Posterior vena cava (tissue), 2 donors: ENCODE measurements around the gene SEPTIN3. TPM values are rescaled to one million over a fixed set of nuclear protein-coding genes. Genes with fewer than 3 reads are reported as not detected.

Experiments used
- DNase-seq: peaks from one replicate; pipeline ENCODE4 v3.0.0-alpha.2; 2020; ENCODE audit warnings: low spot score
- intact Hi-C, 2 donors: fragments of 100-400 bp; cut with DNase I; formaldehyde crosslinking; loops; one replicate each; pipeline versions ENCODE4 v1.14.1 to v1.14.2; 2022 to 2023
- total RNA-seq, 2 donors: library from RNA; stranded (reverse); fragmentation: NEBNext Ultra II Directional; extraction: Animal tissue kit (Norgen Biotek cat#: 25700); gene quantifications; one replicate each; pipeline ENCODE4 v1.2.1, GENCODE V29; 2021
- donor health status: DM: yes; HTN: yes; CAD: no.
- donor health status: DM: yes; HTN: yes; CAD: no.

The SEPTIN3 gene
- total RNA-seq, 2 donors from 2014 or later, result 0.14 to 0.23 TPM

DNA sequence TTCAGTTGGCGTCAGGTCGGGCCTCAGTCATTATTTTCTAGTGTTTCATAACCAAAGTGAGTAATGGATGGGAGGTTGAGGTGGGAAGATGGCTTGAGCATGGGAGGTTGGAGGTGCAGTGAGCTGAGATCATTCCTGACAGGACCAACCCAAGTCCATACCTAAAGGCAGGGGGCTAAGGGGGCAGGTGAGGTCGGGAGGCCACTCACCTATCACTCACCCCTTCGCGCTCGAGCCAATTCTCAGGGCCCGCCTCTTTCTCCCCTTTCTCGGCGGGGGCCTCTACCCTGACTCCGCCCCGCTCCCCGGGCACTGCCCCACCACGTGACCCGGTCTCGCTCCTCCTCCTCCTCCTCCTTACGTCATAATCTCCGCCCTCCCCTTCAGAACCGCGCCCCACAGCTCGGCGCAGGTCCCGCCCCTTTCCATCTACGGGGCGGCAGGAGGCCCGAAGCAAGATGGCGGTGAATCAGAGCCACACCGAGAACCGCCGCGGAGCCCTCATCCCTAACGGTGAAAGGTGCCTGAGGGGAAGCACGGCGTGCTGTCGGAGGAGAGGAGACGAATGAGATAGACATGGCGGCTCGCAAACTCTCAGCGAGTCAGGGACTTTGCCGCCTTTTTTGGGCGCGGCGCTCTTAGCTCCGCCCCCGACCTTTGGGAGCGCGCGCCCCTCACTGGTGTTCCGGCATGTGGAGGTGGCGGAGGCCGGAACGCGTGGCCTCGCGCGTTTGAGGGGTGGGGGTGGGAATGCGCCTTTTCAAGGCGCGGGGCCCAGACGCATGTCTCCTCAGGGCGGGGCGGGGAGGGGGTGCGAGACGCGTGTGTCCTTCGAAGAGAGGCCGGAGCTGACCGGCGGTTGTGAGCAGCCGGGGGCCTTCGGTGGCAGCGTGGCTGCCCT, 29.4 kb downstream of the SEPTIN3 start, which contains the start of gene WBP2NL:
Gene WBP2NL (plus strand): TSS at position 428 of the 901 bp plus-strand sequence. CDS start 31 bp downstream, at position 459.
- intact Hi-C loops, result no loop called here
- DNase-seq, result peak; percentile 95

DNA sequence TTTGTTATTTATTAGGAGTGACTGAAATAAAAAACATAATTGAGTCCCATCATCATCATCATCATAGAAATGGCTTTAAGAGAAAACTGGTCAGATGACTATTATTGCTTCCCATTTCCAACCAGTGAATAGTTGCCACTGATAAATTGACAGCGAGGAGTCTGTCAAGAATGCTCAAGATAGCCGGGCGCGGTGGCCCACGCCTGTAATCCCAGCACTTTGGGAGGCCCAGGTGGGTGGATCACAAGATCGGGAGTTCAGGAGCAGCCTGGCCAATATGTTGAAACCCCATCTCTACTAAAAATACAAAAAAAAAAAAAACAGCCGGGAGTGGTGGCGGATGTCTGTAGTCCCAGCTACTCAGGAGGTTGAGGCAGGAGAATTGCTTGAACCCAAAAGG, 31.2 kb downstream of the SEPTIN3 start:
- intact Hi-C loops, result no loop called here
- DNase-seq, result peak; percentile 45

DNA sequence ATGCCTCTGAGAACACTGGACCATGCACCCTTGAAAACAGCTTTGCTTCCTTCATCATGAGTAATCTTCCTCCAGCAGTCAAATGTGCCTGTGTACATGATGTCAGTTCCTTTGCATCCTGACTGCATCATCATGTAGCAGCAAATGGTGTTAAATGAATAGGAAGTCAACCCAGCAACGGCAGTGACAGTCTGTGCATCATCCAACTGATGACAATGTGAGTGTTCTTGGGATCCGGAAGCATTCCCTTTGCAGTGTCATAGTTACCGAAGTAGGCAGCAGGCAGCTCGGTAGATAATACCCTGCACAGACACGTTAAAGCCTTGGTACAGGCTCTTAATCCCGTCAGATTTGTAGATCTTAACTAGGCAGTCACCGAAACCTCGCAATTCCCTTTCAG, 31.9 kb downstream of the SEPTIN3 start:
- intact Hi-C loops, result no loop called here
- peak; percentile 23 for DNase-seq

DNA sequence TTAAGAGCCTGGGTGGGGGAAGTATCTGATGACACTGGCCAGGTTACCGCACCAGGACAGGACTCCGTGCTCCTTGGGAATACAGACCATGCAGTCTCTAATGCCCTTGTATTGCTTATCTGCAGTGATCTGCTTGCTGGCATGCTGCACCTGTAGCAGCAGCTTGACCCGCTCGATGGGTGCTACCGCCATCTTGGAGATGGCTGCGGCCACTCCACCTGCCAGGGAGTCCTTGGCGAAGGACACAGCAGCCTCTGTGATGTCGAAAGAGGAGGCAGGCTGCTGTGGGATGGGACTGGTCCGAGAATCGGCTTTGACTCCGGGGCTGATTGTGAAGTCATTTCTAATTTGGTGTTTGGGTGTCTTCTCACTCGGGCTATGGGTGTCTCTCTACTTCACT, 32.5 kb downstream of the SEPTIN3 start:
- intact Hi-C loops, result no loop called here
- peak; percentile 41 for DNase-seq

DNA sequence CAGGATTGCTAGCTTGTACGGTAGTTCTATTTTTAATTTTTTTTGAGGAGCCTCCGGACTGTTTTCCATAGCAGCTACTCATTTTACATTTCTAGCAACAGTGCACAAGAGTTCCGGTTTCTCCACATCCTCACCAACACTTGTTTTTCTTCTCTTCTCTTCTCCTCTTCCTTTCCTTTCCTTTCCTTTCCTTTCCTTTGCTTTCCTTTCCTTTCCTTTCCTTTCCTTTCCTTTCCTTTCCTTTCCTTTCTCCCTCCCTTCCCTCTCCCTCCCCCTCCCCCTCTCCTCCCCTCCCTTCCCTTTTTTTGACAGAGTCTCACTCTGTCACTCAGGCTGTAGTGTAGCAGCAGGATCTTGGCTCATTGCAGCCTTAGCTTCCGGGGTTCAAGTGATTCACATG, 38.7 kb downstream of the SEPTIN3 start:
- intact Hi-C loops, result no loop called here
- no peak for DNase-seq

DNA sequence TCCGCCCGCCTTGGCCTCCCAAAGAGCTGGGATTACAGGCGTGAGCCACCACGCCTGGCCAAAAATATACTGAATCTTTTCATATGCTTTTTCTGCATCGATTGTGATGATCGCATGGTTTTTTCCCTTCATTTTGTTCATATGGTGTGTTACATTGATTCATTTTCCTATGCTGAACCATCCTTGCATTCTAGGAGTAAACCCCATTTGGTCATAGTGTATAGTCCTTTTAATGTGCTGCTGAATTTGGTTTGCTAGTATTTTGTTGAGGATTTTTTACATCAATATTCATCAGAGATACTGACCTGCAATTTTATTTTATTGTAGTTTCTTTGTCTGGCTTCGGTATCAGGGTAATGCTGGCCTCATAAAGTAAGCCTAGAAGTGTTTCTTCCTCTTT, 41.5 kb downstream of the SEPTIN3 start:
- intact Hi-C loops, result no loop called here
- DNase-seq, result no peak

DNA sequence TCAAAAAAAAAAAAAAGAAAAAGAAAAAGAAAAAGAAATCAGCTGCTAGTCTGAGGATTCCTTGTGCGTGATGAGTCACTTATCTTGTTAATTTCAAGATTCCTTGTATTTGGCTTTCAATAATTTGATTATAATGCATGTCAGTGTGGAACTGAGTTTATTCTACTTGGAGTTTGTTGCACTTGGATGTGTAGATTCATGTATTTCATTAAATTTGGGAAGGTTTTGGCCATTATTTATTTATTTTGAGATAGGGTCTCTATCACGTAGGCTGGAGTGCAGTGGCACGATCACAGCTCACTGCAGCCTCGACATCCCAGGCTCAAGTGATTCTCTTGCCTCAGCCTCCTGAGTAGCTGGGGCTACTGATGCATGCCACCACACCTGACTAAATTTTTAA, 44.1 kb downstream of the SEPTIN3 start:
- intact Hi-C loops, result no loop called here
- no peak for DNase-seq

DNA sequence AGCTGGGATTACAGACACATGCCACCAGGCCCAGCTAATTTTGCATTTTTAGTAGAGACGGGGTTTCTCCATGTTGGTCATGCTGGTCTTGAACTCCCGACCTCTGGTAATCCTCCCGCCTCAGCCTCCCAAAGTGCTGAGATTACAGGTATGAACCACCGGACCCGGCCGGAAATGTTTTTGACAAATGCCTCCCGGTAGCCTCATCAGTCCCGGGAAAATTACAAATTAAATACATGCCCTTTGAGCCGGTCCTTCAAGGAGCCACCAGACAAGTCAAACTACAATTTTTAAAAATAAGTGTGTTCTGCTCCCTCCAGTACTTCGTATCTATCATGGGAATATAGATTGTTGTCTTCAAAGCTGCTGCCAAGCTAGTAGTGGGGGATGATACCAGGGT, 46.9 kb downstream of the SEPTIN3 start:
- intact Hi-C loops, result no loop called here
- no peak for DNase-seq

DNA sequence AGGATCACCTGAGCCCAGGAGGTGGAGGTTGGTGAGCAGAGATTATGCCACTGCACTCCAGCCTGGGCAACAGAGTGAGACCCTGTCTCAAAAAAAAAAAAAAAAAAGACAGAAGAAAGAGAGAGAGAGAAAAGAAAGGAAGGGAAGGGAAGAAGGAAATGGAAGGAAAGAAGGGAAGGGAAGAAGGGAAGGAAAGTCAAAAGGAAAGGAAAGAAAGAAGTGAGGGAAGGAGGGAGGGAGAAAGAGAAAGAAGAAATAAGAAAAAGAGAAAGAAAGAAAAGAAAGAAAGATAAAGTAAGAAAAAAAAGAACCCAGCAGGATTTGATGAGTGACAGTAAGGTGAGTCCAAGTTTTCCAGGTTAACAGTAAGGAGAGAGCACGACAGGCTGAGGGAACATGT, 49.0 kb downstream of the SEPTIN3 start:
- no peak for DNase-seq
- intact Hi-C loops, result no loop called here

Other genes with a start within 250 kb of the SEPTIN3 start
- 1 to 10 TPM; 5.1 to 5.7 TPM for gene CCDC134, start 168.8 kb upstream of the SEPTIN3 start, total RNA-seq
- gene SREBF2, start 136.3 kb upstream of the SEPTIN3 start, total RNA-seq, result 10 to 100 TPM; 48.3 to 52.0 TPM
- not detected for gene SHISA8, start 54.4 kb upstream of the SEPTIN3 start, total RNA-seq
- gene TNFRSF13C, start 42.6 kb upstream of the SEPTIN3 start, total RNA-seq, result under 1 TPM; 0.28 to 0.33 TPM
- gene CENPM, start 22.3 kb upstream of the SEPTIN3 start, total RNA-seq, result not detected
- 1 to 10 TPM; 1.1 to 1.2 TPM for gene WBP2NL, start 29.3 kb downstream of the SEPTIN3 start, total RNA-seq
- gene NAGA, start 101.4 kb downstream of the SEPTIN3 start, total RNA-seq, result 10 to 100 TPM; 18.4 to 29.7 TPM
- 10 to 100 TPM; 15.2 to 17.3 TPM for gene PHETA2, start 104.8 kb downstream of the SEPTIN3 start, total RNA-seq
- gene SMDT1, start 110.3 kb downstream of the SEPTIN3 start, total RNA-seq, result 10 to 100 TPM; 63.9 to 67.2 TPM
- 10 to 100 TPM; 48.1 to 52.1 TPM for gene NDUFA6, start 121.3 kb downstream of the SEPTIN3 start, total RNA-seq
- under 1 TPM; 0.37 to 0.48 TPM for gene CYP2D6, start 161.4 kb downstream of the SEPTIN3 start, total RNA-seq